ENCODE measurements around the gene TBC1D2. TPM values are rescaled to one million over a fixed set of nuclear protein-coding genes. Genes with fewer than 3 reads are reported as not detected.
"Not testable (repeated sequence)": the region's sequence is repeated elsewhere in the genome, so short reads cannot be mapped to it uniquely, and the experiment has no call there.

Gene TBC1D2
- total and polyA plus RNA-seq, 5 donors from 2014 or later = 8.2 to 11.5 (median 10.1) TPM

DNA sequence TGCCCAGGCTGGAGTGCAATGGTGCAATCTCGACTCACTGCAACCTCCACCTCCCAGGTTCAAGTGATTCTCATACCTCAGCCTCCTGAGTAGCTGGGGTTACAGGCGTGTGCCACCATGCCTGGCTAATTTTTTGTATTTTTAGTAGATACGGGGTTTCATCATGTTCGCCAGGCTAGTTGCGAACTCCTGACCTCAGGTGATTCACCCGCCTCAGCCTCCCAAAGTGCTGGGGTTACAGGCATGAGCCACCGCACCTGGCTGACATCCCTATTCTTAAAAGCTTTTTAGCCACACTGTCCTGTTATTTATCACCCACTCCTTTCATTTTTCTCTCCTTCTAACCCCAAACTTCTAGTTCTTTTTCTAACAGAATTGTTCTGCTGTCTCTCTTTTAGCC, 27.7 kb upstream of the TBC1D2 start:
- H3K9me3 Mint-ChIP-seq; H3K36me3 Mint-ChIP-seq; H3K9me3 ChIP-seq (ENCODE audit: control insufficient read depth in 2 of 2, low read length in 2 of 2); H3K27ac ChIP-seq (ENCODE audit: insufficient read depth, low read length, poor library complexity, severe bottlenecking); ATAC-seq (ENCODE audit: low read depth in 2 of 2); DNase-seq; H3K36me3 ChIP-seq (ENCODE audit: control insufficient read depth, insufficient read depth, low read length); H3K4me1 ChIP-seq (ENCODE audit: control insufficient read depth, insufficient read depth, low read length, poor library complexity, severe bottlenecking); H3K4me3 Mint-ChIP-seq; H3K4me1 Mint-ChIP-seq; H3K27me3 ChIP-seq (ENCODE audit: control insufficient read depth, insufficient read depth, low read length); H3K4me3 ChIP-seq (ENCODE audit: low read depth, low read length): not testable (repeated sequence)
- Mint-ChIP-seq H3K27ac (peak overlapping the region in 1 of 3 donors; percentile 64), H3K27me3 (peaks cover 27% of the 10 kb centered on the region)

DNA sequence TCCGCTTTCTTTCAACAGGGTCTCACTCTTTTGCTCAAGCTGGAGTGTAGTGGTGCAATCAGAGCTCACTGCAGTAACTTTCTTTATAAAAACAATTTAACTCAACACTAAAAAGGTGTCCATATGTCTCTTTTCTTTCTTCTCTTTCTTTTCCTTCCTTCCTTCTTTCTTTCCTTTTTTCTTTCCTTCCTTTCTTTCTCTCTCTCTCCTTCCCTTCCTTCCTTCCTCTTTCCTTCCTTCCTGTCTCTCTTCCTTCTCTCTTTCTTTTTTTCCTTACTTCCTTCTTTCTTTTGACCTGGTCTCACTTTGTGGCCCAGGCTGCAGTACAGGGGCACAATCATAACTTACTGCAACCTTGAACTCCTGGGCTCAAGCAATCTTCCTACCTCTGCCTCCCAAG, 25.8 kb upstream of the TBC1D2 start:
- Mint-ChIP-seq H3K9me3 (peaks cover 0 to 1% (median 0%) of the 10 kb centered on the region in 7 donors), H3K27ac (no peak overlapping the region), H3K4me3 (no peak overlapping the region), H3K4me1 (no peaks in the 10 kb centered on the region), H3K36me3 (no peaks in the 10 kb centered on the region), H3K27me3 (peaks cover 40% of the 10 kb centered on the region)
- no peaks in the 10 kb centered on the region for H3K4me1 ChIP-seq (ENCODE audit: control insufficient read depth, insufficient read depth, low read length, poor library complexity, severe bottlenecking)
- H3K4me3 ChIP-seq (ENCODE audit: low read depth, low read length) = no peak overlapping the region
- no peak overlapping the region for H3K27ac ChIP-seq (ENCODE audit: insufficient read depth, low read length, poor library complexity, severe bottlenecking)
- no peaks in the 10 kb centered on the region for H3K9me3 ChIP-seq (ENCODE audit: control insufficient read depth in 2 of 2, low read length in 2 of 2)
- no peaks in the 10 kb centered on the region for H3K36me3 ChIP-seq (ENCODE audit: control insufficient read depth, insufficient read depth, low read length)
- DNase-seq (no peak), ATAC-seq (ENCODE audit: low read depth in 2 of 2) (no peak)
- peaks cover 2% of the 10 kb centered on the region for H3K27me3 ChIP-seq (ENCODE audit: control insufficient read depth, insufficient read depth, low read length)

DNA sequence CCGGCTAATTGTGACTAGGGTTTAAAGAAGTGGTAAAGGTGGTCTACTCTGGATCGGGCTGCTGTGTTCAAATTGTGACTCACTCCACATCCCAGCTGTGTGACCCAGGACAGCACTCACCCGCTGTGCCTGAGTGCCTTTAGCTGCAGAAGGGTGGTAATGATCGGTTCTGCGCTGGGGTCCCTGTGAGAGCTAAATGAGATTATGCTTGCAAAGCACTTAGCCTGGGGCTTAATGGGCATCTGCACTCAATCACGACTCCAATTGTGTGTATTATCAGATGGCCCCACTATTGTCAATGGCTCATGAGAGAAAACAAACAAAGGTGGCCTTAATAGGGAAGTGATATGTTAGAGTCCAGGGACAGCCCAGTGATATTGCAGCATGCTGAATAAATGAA, 25.1 kb upstream of the TBC1D2 start:
- no peak for DNase-seq
- Histone ChIP-seq H3K27ac (ENCODE audit: insufficient read depth, low read length, poor library complexity, severe bottlenecking) (no peak overlapping the region), H3K4me1 (ENCODE audit: control insufficient read depth, insufficient read depth, low read length, poor library complexity, severe bottlenecking) (no peaks in the 10 kb centered on the region), H3K27me3 (ENCODE audit: control insufficient read depth, insufficient read depth, low read length) (peaks cover 2% of the 10 kb centered on the region), H3K9me3 (ENCODE audit: control insufficient read depth in 2 of 2, low read length in 2 of 2) (no peaks in the 10 kb centered on the region), H3K4me3 (ENCODE audit: low read depth, low read length) (no peak overlapping the region), H3K36me3 (ENCODE audit: control insufficient read depth, insufficient read depth, low read length) (no peaks in the 10 kb centered on the region)
- no peak overlapping the region for H3K27ac Mint-ChIP-seq
- H3K4me1 Mint-ChIP-seq = no peaks in the 10 kb centered on the region
- H3K27me3 Mint-ChIP-seq = peaks cover 43% of the 10 kb centered on the region
- H3K36me3 Mint-ChIP-seq = no peaks in the 10 kb centered on the region
- no peak overlapping the region for H3K4me3 Mint-ChIP-seq
- H3K9me3 Mint-ChIP-seq = peaks cover 0 to 1% (median 0%) of the 10 kb centered on the region in 7 donors
- no peak for ATAC-seq (ENCODE audit: low read depth in 2 of 2)

DNA sequence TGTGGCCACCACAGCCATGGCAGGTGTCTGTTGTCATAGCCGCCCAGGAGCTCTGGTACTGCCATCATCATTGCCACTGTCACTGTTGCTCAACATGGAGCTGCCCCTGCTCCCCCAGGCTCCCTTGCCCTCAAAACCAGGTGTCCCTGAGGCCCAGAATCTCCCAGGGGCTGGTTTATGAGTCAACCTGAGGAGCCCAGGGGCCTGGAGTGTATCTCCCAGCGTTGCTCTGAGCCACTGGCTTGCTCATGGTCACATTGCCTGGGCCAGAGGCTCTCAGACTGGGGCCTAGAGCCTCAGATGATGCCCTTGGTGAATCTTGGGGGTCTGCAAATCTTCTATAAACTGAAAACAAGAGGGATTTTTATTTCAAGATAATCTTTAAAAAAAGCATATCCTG, 24.7 kb upstream of the TBC1D2 start:
- DNase-seq (no peak), ATAC-seq (ENCODE audit: low read depth in 2 of 2) (no peak)
- H3K27ac ChIP-seq (ENCODE audit: insufficient read depth, low read length, poor library complexity, severe bottlenecking) = no peak overlapping the region
- H3K9me3 ChIP-seq (ENCODE audit: control insufficient read depth in 2 of 2, low read length in 2 of 2) = no peaks in the 10 kb centered on the region
- peaks cover 0 to 1% (median 0%) of the 10 kb centered on the region in 7 donors for H3K9me3 Mint-ChIP-seq
- no peak overlapping the region for H3K27ac Mint-ChIP-seq
- H3K4me3 ChIP-seq (ENCODE audit: low read depth, low read length) = no peak overlapping the region
- peaks cover 44% of the 10 kb centered on the region for H3K27me3 Mint-ChIP-seq
- no peaks in the 10 kb centered on the region for H3K4me1 ChIP-seq (ENCODE audit: control insufficient read depth, insufficient read depth, low read length, poor library complexity, severe bottlenecking)
- H3K4me3 Mint-ChIP-seq = no peak overlapping the region
- H3K36me3 ChIP-seq (ENCODE audit: control insufficient read depth, insufficient read depth, low read length) = no peaks in the 10 kb centered on the region
- peaks cover 2% of the 10 kb centered on the region for H3K27me3 ChIP-seq (ENCODE audit: control insufficient read depth, insufficient read depth, low read length)
- no peaks in the 10 kb centered on the region for H3K36me3 Mint-ChIP-seq
- H3K4me1 Mint-ChIP-seq = no peaks in the 10 kb centered on the region

DNA sequence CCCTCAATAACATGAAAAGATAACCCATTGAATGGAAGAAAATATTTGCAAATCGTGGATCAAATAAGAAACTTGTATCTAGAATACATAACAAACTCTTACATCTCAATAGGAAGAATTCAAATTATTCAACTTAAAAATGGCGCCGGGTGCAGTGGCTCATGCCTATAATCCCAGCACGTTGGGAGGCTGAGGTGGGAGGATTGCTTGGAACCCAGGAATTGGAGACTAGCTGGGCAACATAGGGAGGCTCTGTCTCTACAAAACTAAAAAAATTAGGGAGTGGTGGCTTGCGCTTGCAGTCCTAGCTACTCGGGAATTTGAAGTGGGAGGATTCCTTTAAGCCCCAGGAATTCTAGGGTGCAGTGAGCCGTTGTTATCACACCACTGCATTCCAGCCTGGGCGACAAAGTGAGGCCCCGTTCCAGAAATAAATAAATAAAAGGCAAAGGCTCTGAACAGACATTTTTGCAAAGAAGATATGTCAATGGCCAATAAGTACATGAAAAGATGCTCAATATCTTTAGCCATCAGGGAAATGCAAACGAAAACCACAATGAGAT, 21.5 kb upstream of the TBC1D2 start:
- Histone ChIP-seq H3K4me1 (ENCODE audit: control insufficient read depth, insufficient read depth, low read length, poor library complexity, severe bottlenecking) (no peaks in the 10 kb centered on the region), H3K27me3 (ENCODE audit: control insufficient read depth, insufficient read depth, low read length) (peaks cover 2% of the 10 kb centered on the region), H3K36me3 (ENCODE audit: control insufficient read depth, insufficient read depth, low read length) (no peaks in the 10 kb centered on the region), H3K27ac (ENCODE audit: insufficient read depth, low read length, poor library complexity, severe bottlenecking) (no peak overlapping the region), H3K4me3 (ENCODE audit: low read depth, low read length) (no peak overlapping the region), H3K9me3 (ENCODE audit: control insufficient read depth in 2 of 2, low read length in 2 of 2) (no peaks in the 10 kb centered on the region)
- Mint-ChIP-seq H3K27ac (no peak overlapping the region), H3K36me3 (no peaks in the 10 kb centered on the region), H3K27me3 (peaks cover 42% of the 10 kb centered on the region), H3K4me3 (no peak overlapping the region), H3K9me3 (peaks cover 0 to 1% (median 0%) of the 10 kb centered on the region in 7 donors), H3K4me1 (no peaks in the 10 kb centered on the region)
- no peak for ATAC-seq (ENCODE audit: low read depth in 2 of 2)
- no peak for DNase-seq

DNA sequence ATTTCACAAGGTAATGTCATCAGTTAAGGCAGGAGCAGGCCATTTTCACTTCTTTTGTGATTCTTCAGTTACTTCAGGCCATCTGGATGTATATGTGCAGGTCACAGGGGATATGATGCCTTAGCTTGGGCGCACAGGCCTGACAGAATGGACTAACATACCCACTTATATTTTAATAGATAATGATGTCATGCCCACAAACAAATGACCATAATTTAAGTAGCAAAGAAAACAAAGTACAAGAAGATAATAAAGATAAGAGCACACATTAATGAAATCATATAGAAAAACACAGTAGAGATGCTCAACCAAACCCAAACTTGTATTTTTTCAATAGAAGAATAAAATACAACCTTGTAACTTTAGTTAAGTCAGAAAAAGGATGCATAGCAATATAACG, 19.7 kb upstream of the TBC1D2 start:
- ATAC-seq (ENCODE audit: low read depth in 2 of 2) (no peak), DNase-seq (no peak)
- Mint-ChIP-seq H3K9me3 (peaks cover 0 to 1% (median 0%) of the 10 kb centered on the region in 7 donors), H3K4me1 (no peaks in the 10 kb centered on the region), H3K4me3 (no peak overlapping the region), H3K27ac (no peak overlapping the region), H3K27me3 (peaks cover 40% of the 10 kb centered on the region), H3K36me3 (no peaks in the 10 kb centered on the region)
- no peaks in the 10 kb centered on the region for H3K27me3 ChIP-seq (ENCODE audit: control insufficient read depth, insufficient read depth, low read length)
- H3K4me3 ChIP-seq (ENCODE audit: low read depth, low read length) = no peak overlapping the region
- H3K36me3 ChIP-seq (ENCODE audit: control insufficient read depth, insufficient read depth, low read length) = no peaks in the 10 kb centered on the region
- no peaks in the 10 kb centered on the region for H3K9me3 ChIP-seq (ENCODE audit: control insufficient read depth in 2 of 2, low read length in 2 of 2)
- H3K27ac ChIP-seq (ENCODE audit: insufficient read depth, low read length, poor library complexity, severe bottlenecking) = no peak overlapping the region
- H3K4me1 ChIP-seq (ENCODE audit: control insufficient read depth, insufficient read depth, low read length, poor library complexity, severe bottlenecking) = no peaks in the 10 kb centered on the region

DNA sequence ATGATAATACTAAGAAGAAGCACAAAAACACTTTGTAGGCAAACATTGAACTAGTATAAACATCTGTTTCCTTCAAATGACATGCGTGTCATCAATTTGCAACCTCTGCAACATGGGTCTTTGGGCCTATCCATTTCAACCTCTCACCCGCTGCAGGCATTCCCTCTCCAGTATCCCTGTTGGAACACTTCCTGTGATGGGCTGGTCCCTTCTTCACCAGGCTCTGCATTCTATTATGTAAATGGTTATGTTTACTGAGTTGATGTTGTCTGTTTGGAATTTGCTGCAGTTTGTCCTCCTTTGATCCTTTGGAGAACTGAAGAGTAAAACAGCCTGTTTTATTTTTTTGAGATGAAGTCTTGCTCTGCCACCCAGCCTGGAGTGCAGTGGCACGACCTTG, 16.6 kb upstream of the TBC1D2 start:
- DNase-seq (no peak), ATAC-seq (ENCODE audit: low read depth in 2 of 2) (no peak)
- no peaks in the 10 kb centered on the region for H3K4me1 ChIP-seq (ENCODE audit: control insufficient read depth, insufficient read depth, low read length, poor library complexity, severe bottlenecking)
- no peak overlapping the region for H3K4me3 ChIP-seq (ENCODE audit: low read depth, low read length)
- no peak overlapping the region for H3K27ac Mint-ChIP-seq
- H3K36me3 Mint-ChIP-seq = no peaks in the 10 kb centered on the region
- no peaks in the 10 kb centered on the region for H3K27me3 ChIP-seq (ENCODE audit: control insufficient read depth, insufficient read depth, low read length)
- peaks cover 31% of the 10 kb centered on the region for H3K27me3 Mint-ChIP-seq
- H3K9me3 Mint-ChIP-seq = no peaks in the 10 kb centered on the region
- no peak overlapping the region for H3K4me3 Mint-ChIP-seq
- H3K9me3 ChIP-seq (ENCODE audit: control insufficient read depth in 2 of 2, low read length in 2 of 2) = no peaks in the 10 kb centered on the region
- H3K4me1 Mint-ChIP-seq = no peaks in the 10 kb centered on the region
- H3K36me3 ChIP-seq (ENCODE audit: control insufficient read depth, insufficient read depth, low read length) = no peaks in the 10 kb centered on the region
- H3K27ac ChIP-seq (ENCODE audit: insufficient read depth, low read length, poor library complexity, severe bottlenecking) = no peak overlapping the region

DNA sequence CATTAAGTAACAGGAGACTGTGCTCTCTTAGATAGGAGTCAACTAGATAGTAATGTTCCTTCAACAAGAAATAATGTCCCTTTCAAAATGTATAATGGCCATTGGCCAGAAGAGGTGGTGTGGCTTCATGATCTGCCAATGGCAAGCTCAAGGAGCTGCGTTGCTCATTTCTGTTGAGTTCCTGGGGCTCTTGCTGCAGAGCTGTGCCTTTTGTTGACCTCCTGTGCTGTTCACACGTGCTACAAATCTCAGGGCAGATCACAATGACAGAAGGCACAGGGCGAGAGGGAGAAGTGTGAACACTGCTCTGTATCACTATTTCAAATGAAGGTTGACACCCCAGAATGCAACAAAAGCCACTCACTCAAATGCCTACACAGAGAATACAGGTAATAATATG, 16.0 kb upstream of the TBC1D2 start:
- DNase-seq = no peak
- no peaks in the 10 kb centered on the region for H3K36me3 Mint-ChIP-seq
- Histone ChIP-seq H3K4me1 (ENCODE audit: control insufficient read depth, insufficient read depth, low read length, poor library complexity, severe bottlenecking) (no peaks in the 10 kb centered on the region), H3K9me3 (ENCODE audit: control insufficient read depth in 2 of 2, low read length in 2 of 2) (no peaks in the 10 kb centered on the region), H3K27ac (ENCODE audit: insufficient read depth, low read length, poor library complexity, severe bottlenecking) (no peak overlapping the region), H3K36me3 (ENCODE audit: control insufficient read depth, insufficient read depth, low read length) (no peaks in the 10 kb centered on the region), H3K4me3 (ENCODE audit: low read depth, low read length) (no peak overlapping the region), H3K27me3 (ENCODE audit: control insufficient read depth, insufficient read depth, low read length) (no peaks in the 10 kb centered on the region)
- H3K27me3 Mint-ChIP-seq = peaks cover 25% of the 10 kb centered on the region
- no peak overlapping the region for H3K4me3 Mint-ChIP-seq
- H3K9me3 Mint-ChIP-seq = no peaks in the 10 kb centered on the region
- no peak overlapping the region for H3K27ac Mint-ChIP-seq
- no peaks in the 10 kb centered on the region for H3K4me1 Mint-ChIP-seq
- no peak for ATAC-seq (ENCODE audit: low read depth in 2 of 2)
